Inflammatory macrophage treated with lipopolysaccharide for 1 hour (primary cell): ENCODE measurements around the gene PARP1.

Experiments used
- DNase-seq, 2 donors: peaks; one replicate each; pipeline ENCODE4 v3.0.0-alpha.2; 2020 to 2022

Gene PARP1

DNA sequence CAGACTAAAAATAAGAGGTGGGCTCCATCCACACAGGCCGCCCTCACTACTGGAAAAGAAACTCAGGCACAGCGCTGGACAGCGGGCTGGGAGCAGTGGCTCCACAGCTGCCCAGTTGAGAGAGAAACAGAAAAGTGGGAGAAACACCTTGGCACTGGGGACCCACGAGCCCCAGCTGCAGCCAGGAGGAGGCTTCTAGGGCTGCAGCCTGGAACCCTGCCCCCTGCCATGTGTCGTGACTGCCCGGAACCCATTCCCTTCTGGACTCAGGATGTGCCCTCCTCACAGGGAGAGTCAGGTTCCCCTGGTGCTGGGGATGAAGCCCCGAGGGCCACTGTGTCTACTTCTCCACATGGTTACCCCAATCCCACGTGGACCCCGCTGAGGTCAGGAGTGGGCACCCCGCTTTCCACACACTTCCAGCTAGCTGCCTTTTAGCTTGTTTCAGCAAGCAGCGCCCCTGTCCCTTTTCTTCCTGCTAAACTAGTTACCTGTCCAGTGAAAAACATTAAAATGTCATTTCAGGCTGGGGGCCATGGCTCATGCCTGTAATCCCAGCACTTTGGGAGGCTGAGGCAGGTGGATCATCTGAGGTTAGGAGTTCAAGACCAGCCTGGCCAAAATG, 35.9 kb downstream of the PARP1 start:
- DNase-seq, result no peak

DNA sequence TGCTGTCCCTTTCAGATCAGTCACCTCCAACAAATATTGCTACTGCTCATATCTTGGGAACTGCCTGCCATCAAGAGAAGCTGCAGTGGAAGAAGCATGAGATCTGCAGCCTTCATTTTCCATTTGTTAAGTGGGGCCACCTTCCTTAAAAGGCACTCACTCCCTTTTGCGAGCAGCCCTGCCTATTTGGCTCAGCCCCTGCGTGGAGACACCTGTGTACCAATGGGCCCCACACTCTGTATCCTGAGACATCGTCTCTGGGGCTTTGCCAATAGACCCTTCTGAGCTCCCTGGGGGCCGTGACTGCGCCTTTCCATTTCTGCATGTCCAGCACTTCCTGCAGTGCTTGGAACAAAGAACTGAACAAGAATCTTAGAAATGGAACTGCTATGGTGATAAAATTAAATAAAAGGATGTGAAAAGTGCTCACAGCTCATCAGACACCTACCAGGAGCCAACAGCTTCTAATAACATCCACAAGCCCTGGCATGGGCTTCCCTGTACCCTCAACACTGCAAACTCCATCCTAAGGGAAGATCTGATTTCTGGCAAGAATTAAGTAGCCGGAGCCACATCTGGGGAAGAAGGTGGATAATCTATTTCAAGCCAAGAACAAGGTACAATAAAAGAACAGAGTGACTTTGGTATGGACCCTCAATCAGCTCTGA, 36.7 kb downstream of the PARP1 start:
- DNase-seq, result no peak

DNA sequence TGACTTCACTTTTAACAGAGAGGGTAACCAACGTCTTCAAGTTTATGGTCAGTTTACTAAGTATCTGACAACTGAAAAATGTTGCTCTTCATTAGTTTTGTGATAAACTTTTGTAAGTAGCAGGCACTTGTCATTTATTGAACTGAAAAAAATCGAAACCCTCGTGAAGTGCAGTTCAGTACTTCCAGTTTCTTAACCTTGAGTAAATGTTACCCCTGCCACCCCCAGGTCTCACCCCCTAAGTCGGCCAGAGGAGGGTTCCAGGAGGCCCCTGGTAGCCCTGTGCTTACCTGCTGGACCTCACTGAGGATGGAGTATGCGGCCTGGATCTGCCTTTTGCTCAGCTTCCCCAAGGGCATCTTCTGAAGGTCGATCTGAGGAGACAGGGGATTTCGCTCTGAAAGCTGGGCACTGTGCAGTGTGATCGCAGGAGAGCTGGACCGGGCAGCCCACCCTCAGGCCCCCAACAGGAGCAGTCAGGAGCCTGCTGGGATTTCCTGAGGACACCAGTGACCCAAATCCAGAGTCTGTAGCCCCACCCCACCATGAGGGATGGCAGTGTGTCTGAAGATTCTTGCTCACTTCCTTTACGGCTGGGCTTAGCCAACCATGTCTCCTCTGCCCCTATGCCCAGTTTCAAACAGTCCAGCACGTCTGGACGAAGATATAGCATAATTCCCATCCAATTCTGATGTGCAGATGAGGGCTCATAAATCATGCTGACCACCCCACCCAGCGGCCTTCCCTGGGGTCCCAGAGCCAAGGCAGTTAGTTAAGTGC, 37.6 kb downstream of the PARP1 start:
- DNase-seq, result no peak

DNA sequence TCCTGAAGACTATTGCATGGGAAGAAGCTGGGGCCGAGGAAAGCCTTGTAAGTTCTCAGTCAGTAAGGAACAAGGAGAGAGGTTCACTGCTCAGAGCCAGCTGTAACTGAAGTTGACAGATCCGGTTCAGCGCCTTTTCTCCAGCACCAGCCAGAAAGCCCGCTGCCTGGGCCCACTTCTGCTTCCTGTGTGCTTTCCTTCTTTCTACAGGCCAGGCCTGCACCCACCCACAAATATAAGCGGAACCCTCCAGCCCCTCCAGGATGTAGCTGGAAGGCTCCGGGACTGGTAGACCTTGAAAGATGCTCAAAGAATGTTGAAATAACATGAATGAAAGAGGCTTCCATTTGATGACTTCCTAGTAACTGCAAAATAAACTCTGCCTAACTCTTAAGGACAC, 38.8 kb downstream of the PARP1 start:
- DNase-seq, result no peak

DNA sequence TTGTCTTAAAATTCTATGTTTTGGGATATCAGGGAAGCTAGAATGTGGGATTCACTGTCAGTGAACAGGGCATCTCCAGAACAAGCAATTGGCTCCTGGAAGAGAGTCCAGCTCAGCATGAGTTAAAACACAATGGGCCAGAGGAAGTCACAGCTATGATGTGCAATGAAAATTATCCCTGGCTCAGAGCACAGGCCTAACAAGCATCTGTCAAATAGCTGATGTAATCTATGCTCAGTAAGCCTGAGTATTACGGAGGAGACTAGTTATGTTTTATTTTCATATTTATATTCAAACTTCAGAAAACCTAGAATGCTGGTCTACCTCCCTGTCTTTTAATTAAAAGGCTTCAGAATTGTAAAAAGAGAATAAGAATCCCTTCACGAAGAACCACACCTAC, 41.6 kb downstream of the PARP1 start:
- no peak for DNase-seq

DNA sequence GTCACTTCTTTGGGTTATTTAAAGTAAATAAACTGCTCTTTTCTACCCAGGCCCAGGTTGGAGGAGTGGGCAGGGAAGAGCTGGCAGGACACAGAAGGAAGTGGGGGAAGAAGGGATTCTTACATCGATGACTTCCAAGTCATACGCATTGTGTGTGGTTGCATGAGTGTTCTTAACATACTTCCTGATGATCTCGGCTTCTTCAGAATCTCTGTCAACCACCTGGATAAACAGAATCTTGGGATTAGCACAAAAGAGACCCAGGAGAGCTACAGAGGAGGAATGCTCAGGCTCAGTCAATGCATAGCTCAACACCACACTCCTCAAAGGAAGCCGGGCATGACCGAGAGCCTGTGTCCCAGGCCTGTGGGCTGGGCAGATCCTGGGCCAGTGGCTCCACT, 42.1 kb downstream of the PARP1 start:
- no peak for DNase-seq

DNA sequence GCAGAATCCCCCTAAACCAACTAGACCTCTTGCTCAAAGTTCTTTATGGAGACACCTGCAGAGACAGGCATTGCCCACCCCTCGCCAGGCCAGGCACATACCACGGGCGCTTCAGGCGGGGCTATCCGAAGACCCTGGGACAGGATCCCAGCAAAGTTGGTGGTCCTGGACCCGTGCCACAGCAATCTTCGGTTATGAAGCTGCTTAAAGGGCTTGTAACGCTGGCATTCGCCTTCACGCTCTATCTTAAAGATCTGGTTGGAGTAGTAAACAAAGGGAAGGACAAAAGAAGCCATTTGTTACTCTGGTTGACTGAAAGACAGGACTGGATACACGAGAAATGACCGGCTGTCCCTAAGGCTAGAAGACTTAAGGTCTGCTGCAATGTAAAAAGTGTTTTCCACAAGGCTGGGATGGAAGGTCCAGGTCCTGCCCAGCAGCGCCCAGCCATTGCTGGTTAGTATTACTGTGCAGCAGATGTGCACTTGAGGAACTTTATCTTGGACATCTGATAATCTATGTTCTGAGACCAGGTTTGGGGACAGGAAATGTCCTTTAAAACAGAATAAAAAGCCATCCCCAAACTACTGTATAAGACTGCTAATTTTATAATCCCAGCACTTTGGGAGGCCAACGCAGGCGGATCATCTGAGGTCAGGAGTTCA, 42.9 kb downstream of the PARP1 start:
- no peak for DNase-seq

DNA sequence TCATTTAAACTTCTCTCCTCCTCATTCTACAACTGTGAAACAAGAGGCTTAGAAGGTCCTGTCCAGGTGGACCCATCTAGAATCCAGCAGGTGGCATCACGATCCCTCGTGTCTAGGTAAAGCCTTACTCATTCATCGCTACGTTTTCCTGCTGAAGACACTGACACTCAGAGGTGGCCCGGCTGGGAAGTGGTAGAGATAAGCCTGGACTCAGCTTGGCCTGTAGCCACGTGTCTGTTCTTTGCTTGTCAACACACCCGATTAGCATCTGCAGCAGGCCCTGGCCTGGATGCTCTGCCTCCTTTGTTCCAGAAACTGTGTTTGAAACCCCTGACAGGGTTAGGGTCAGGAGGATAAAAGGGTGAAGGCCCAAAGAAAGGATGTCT, 43.4 kb downstream of the PARP1 start:
- no peak for DNase-seq

DNA sequence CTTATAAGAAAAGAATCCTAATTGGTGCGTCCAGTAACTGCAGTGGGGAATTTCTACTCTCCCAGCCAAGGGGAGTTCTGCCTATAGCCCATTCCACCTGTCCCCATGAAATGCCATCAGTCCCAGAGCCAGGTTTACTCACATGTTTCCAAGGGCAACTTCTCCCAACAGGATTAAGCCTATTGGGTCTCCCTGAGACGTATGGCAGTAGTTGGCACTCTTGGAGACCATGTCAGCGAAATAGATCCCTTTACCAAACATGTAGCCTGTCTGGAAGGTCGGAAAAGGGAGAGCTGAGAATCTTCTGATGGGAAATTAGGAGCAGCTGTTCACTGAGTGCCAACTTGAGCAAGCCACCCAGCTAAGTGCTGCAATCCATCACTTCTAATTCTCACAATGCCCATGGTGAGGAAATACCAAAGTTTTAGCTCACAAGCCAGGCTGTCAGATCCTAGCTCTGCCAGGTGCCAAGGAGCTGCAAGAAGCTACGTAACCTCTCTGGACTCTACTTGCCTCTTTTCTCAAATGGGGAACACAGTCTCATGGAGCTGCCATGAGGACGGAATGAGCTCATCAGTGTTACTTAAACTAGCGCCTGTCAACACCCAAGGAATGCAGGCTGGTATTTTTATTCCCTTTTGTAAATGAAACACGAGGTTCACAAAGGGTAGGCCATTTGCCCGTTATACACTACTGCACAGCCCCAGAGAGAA, 43.9 kb downstream of the PARP1 start:
- no peak for DNase-seq

DNA sequence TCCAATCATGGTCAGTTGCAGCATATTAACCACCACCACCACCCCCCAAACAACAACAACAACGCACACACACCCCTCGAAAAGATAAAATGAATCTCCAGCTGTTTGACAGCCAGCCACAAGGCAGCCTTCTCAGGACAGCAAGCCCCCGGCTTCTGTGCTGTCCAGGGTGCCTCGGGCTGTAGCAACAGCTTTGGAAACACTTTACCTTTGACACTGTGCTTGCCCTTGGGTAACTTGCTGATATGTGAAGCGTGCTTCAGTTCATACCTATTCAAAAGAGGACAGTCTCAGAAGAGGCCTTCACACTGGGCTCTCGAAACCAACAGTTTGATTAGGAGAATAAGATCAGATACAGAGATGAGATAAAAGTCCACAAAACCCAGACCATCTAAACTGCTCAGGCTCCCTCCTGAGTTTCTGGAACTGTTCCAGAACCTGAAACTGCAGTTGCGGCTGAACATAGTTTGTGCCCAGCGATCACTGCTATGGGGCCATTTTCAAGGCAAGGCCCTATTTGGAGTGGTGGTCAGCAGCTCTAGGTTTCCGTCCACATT, 44.9 kb downstream of the PARP1 start:
- no peak for DNase-seq

DNA sequence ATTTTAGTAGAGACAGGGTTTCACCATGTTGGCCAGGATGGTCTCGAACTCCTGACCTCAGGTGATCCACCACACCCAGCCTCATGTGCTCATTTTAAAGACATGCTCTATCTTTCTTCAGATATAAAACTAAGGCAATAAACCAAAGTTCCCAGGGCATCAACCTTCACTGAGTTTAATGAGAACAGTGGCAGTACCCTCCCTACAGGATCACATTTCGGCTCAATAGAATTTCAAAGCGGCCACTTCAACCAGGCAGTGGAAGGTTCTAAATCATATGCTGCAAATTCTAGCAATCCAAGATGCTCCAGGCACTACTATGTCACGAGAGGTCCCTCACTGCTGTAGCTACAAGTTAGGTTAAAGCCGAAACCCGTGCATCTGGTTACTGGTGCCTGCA, 45.5 kb downstream of the PARP1 start:
- DNase-seq, result no peak

DNA sequence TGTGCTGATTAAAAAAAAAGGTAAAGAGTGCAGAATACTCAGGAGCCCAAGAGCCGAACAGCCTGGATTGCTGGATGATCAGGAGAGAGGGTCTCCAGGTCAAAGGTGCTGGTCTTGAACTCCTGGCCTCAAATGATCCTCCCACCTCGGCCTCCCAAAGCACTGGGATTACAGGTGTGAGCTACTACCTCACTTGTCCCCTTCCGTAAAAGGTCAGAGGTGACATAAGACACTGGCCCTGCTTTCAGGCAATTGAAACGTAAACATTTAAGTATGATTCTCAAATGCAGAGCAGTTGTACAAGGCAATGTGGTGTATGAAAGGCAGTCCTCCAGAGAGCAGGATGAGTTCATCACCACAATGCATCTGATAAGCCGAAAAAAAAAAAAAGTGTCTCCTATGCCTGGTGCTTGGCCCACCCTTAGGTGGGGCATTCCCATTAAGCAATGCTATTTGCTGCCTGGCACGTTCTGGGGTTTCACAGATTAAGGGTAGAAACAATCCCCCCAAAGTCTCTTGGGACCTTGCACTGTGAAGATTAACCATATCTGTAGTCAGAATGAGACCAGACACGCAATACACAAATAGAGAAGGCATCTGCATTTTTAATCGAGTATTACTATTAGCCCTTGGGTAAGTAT, 47.7 kb downstream of the PARP1 start:
- no peak for DNase-seq

DNA sequence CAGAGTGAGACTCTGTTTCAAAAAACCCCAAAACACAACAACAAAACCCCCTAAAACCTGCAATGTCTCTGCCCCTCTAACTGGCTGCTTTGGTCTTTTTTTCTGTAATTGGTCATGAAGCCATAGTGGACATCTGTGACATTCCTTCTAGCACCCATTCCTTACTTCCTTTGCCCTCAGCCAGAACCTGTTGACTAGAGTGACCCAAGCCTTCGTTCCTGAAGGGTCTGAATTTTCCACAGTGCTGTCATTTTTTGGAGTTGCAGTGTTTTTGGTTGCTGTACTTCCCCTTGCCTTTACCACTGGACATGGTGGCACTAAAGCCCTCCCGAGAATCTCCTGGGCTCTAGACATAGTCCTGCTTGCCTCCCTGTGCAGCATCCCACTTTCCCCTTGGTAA, 50.5 kb downstream of the PARP1 start:
- DNase-seq, result no peak

DNA sequence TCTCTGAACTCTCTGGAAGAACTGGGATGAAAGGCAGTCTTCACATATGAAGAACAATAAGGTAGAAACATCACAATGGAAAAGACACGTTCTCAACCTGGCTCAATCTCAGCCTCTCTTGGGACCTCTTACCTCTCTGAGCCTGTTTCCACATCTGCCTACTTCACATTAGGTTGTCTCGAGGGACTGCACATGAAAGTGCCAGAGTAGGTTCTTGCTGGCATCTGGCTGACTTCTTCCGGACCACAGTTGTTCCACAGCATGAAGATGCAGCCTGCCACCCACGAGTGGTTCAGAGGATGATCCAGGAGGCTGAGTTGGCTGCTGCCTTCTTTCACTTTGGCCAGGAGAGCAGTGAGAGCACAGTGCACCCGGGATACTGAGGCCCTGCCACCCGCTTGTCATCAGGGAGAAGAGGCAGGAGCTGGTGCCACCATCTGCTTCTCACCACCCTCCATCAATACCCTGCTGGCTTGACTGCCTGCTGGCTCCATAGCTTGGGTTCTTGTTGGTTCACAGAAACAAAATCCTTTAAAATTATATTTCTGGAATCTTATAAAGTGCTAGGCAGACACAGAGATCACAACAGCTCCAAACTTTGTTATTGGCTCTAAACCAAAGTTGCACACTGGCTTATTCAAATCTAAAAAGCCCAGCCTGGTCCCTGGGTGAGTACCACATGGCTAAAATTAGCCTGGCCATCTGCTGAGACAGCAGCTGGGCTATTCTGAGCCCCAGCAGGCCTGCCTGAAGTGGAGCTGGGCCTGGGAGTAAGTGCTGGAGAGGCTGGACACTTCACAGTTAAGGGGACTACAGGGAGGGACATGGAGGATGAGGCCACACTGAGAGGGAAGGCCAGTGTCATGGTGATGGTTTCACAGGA, 52.0 kb downstream of the PARP1 start:
- DNase-seq, result no peak

DNA sequence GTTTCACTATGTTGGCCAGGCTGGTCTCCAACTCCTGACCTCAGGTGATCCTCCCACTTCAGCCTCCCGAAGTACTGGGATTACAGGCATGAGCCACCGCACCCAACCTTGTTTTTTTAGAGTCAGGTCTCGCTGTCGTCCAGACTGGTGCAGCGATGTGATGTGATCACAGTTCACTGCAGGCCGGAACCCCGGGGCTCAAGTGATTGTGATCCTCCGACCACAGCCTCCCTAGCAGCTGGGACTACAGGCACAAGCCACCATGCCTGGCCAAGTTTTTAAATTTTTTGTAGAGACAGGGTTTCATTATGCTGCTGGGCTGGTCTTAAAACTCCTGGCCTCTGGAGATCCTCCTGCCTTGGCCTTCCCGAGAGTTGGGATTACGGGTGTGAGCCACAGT, 52.9 kb downstream of the PARP1 start:
- DNase-seq, result no peak

DNA sequence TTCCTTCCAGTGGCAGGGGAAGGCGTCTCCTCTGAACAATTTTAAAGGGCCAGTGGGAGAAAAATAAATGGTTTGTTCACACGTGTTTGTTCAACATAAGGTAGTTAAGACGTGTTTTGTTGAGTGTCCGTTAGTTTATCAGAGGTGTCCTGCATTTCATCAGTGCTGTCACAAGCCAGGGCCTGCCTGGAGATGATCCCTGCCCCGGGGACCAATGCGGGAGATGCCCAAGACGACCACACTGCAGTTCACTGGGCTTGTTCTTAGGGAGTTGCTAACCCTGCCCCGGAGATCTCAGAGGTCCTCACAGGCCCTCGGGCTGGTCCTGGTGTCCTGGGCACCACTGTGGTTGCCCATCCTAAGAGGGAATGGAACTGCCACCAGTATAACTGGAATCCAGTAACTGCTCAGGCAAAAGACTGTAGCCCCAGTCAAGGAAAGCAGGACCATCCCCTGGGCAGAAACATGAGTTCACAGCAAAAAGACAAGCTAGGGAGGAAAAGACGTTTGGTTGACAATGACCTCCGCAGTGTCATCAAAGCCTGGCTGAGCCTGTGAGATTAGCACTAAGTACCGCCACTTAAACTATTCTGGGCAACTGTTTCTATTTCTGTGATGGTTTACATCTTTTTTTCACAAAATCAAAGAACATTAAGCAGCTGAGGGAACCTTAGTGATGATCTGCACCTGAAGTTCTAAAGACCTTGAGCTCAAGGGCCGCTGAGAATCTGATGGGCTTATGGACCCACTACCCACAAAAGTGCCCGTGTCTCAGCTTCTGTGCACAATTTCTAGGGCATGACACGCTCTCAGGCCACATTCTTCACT, 54.0 kb downstream of the PARP1 start:
- DNase-seq, result no peak

DNA sequence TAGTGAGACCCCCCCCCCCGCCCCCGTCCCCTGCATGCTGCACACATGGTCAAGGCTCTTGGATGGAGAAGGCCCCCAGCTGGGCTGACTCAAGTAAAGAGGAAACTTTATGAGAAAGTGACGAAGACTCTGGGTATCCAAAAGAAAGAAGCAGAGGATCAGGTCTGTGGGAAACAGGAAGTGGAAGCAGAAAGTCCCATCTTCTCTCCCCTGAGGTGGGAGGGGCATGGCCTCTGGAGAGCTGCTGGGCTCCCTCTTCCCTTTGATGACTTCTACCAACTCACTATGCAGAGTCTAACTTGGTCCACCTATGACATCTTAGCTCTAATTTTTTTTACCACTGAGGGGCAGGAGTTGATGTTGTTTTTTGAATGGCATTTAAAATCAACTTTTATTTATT, 56.2 kb downstream of the PARP1 start:
- peak; percentile 62 to 70 for DNase-seq

DNA sequence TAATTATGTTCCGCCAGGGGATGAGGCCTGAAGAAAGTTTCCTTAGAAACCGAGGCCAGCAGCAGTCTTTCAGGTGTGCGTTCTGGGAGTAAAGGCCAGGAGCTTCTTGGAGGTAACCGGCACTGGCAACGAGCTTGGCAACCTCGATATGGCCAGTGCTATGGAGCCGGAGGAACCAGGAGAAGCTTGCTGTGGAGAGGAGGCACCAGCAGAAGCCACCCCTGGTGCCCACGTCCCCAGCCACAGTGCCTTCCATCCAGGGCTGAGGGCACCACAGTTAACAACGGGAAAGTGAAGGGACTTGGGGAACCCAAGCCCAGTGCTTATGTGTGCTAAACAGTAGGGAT, 57.4 kb downstream of the PARP1 start:
- DNase-seq, result no peak

DNA sequence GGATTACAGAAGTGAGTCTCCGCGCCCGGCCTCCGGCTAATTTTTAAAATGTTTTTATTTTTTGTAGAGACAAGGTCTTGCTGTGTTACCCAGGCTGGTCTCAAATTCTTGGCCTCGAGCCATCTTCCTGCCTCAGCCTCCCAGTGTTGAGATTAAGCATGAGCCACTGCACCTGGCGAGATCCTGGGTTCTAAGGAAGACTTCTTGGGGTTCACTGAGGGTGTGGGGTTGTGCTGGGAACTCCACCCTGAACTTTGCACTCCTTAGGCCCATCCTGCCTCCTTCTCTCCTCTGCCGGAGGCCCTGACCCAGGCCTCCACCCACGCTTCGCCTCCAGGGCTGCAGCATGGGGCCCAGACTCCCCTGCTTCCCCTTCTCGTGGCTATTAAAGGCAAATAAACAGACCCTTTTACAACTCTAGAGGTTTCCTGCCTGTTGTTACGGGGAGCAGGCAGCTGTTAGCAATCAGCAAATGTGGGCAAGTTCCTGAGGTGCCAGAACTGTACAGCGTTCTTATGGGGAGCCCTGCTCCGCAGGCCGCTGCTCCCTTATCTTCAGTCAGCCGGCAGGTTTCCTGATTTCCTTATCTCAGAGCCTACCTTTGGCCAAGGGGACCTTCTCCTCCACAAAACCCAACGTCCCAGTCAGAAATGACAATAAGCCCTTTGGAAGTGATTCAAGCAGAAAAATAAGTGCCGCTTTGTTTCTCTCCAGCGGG, 57.9 kb downstream of the PARP1 start:
- peak; percentile 33 to 54 for DNase-seq

DNA sequence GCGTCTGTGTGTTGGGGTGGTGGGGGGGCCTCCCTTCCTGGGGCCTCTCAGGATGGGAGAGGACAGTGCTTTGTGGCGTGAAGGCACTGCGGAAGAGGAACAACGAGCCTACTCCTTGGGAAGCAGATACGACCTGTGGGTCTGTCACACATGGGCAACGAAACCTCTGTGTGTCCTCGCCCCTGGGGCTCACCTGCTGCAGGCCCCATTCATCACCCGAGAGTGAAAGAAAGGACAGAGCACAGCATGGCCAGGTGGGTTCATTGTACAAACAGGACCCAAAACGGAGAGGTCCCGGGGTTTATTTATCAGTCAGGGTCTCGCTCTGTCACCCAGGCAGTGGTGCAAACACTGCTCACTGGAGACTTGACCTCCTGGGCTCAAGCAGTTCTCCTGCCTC, 58.8 kb downstream of the PARP1 start:
- no peak for DNase-seq
